ENCODE measurements around the gene ZNF346. TPM values are rescaled to one million over a fixed set of nuclear protein-coding genes. Genes with fewer than 3 reads are reported as not detected.

Gene ZNF346
- total RNA-seq, 1 donor from 2014 or later: 15.5 TPM

DNA sequence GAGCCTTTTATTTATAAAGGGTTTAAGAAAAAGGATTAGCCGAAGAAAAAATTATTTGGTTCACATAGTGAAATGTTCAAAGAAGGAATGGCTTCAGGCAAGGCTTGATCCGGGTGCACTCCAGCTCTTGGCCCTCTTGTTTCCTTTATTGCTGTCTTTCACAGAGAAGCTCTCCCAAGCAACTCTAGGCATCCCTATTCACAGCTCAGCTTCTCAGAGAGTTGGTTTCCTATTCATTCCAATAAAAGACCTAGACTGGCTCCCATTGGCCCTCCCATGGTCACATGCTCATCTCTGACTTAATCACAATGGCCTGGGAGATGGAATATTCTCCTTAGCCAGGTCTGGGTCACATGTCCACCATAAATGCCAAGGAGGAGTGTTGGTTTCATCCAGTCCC is 54.8 kb downstream of the ZNF346 start:
- TF ChIP-seq, protein P1, sequence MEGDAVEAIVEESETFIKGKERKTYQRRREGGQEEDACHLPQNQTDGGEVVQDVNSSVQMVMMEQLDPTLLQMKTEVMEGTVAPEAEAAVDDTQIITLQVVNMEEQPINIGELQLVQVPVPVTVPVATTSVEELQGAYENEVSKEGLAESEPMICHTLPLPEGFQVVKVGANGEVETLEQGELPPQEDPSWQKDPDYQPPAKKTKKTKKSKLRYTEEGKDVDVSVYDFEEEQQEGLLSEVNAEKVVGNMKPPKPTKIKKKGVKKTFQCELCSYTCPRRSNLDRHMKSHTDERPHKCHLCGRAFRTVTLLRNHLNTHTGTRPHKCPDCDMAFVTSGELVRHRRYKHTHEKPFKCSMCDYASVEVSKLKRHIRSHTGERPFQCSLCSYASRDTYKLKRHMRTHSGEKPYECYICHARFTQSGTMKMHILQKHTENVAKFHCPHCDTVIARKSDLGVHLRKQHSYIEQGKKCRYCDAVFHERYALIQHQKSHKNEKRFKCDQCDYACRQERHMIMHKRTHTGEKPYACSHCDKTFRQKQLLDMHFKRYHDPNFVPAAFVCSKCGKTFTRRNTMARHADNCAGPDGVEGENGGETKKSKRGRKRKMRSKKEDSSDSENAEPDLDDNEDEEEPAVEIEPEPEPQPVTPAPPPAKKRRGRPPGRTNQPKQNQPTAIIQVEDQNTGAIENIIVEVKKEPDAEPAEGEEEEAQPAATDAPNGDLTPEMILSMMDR (IDR thresholded peaks at IDR 0.05; ENCODE audit: insufficient read depth, low read length, poor library complexity, severe bottlenecking): no peak
- no peaks in the 10 kb centered on the region for H3K36me3 ChIP-seq (ENCODE audit: control insufficient read depth, insufficient read depth, low read length)
- no peak for DNase-seq (ENCODE audit: low read depth)
- no peaks in the 10 kb centered on the region for H3K27me3 ChIP-seq (ENCODE audit: control insufficient read depth, insufficient read depth, low read length)
- no peak overlapping the region for H3K4me3 ChIP-seq (ENCODE audit: low read depth, low read length)

DNA sequence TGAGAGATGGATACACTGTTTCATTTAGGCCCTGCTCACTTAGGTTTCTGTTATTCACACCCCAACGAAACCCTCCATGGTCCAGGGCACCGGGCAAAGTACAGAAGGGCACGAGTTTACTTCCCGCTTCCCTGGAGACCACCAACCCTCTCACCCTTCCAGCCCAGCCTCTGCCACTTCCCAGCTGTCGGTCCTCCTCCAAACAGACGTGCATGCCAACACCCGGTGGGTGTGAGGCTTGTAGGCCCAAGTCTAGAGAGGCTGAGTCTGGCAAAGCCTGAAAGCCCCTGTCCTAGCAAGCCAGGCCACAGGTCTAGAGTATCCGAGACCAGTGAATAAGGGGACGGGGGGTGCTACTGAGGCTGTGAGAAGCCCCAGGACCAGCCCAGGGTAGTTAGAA is 57.1 kb downstream of the ZNF346 start:
- TF ChIP-seq, protein P1 (IDR thresholded peaks at IDR 0.05; ENCODE audit: insufficient read depth, low read length, poor library complexity, severe bottlenecking): no peak
- Histone ChIP-seq H3K36me3 (ENCODE audit: control insufficient read depth, insufficient read depth, low read length) (no peaks in the 10 kb centered on the region), H3K27me3 (ENCODE audit: control insufficient read depth, insufficient read depth, low read length) (peaks cover 2% of the 10 kb centered on the region), H3K4me3 (ENCODE audit: low read depth, low read length) (no peak overlapping the region)
- no peak for DNase-seq (ENCODE audit: low read depth)

GRCh38 chr5:177080265-177080664 is 57.8 kb downstream of the ZNF346 start:
- no peak for DNase-seq (ENCODE audit: low read depth)
- TF ChIP-seq, protein P1 (IDR thresholded peaks at IDR 0.05; ENCODE audit: insufficient read depth, low read length, poor library complexity, severe bottlenecking): no peak
- no peaks in the 10 kb centered on the region for H3K36me3 ChIP-seq (ENCODE audit: control insufficient read depth, insufficient read depth, low read length)
- peaks cover 2% of the 10 kb centered on the region for H3K27me3 ChIP-seq (ENCODE audit: control insufficient read depth, insufficient read depth, low read length)
- H3K4me3 ChIP-seq (ENCODE audit: low read depth, low read length): no peak overlapping the region

DNA sequence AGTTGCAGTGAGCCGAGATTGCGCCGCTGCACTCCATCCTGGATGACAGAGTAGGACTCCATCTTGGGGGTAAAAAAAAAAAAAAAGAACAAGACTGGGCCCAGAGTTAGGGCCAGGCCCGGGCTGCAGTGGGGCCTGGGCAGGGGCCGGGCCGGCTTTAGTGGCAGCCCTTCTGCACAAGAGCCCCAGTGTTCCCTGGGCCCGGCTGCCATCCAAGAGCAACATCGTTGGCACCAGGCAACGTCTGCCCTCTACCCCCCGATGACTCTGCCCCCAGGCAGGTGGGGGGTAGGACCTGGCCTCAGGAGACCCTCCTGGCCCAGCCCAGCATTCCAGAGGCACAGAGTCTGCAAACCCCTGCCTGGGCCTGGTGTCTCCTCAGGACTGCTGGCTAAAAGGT is 59.4 kb downstream of the ZNF346 start:
- TF ChIP-seq, protein P1 (IDR thresholded peaks at IDR 0.05; ENCODE audit: insufficient read depth, low read length, poor library complexity, severe bottlenecking): no peak
- Histone ChIP-seq H3K4me3 (ENCODE audit: low read depth, low read length) (no peak overlapping the region), H3K27me3 (ENCODE audit: control insufficient read depth, insufficient read depth, low read length) (peaks cover 2% of the 10 kb centered on the region), H3K36me3 (ENCODE audit: control insufficient read depth, insufficient read depth, low read length) (no peaks in the 10 kb centered on the region)
- no peak for DNase-seq (ENCODE audit: low read depth)

DNA sequence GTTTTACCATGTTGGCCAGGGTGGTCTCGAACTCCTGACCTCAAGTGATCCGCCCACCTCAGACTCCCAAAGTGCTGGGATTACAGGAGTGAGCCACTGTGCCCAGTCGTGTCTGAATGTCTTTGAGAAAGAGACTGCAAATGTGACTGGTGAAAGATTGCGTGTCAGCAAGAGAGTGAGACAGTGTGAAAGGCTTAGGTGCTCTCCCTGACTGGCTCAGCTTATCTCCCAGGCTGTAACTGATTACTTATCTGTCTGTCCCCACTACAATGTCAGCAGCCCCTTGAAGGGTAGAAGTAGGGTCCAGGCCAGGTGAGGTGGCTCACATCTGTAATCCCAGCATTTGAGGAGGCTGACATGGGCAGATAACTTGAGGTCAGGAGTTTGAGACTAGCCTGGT is 60.9 kb downstream of the ZNF346 start:
- Histone ChIP-seq H3K36me3 (ENCODE audit: control insufficient read depth, insufficient read depth, low read length) (no peaks in the 10 kb centered on the region), H3K4me3 (ENCODE audit: low read depth, low read length) (no peak overlapping the region), H3K27me3 (ENCODE audit: control insufficient read depth, insufficient read depth, low read length) (peaks cover 2% of the 10 kb centered on the region)
- no peak for DNase-seq (ENCODE audit: low read depth)
- TF ChIP-seq, protein P1 (IDR thresholded peaks at IDR 0.05; ENCODE audit: insufficient read depth, low read length, poor library complexity, severe bottlenecking): no peak

GRCh38 chr5:177084175-177084574 is 61.7 kb downstream of the ZNF346 start:
- peaks cover 2% of the 10 kb centered on the region for H3K27me3 ChIP-seq (ENCODE audit: control insufficient read depth, insufficient read depth, low read length)
- no peak overlapping the region for H3K4me3 ChIP-seq (ENCODE audit: low read depth, low read length)
- DNase-seq (ENCODE audit: low read depth): no peak
- H3K36me3 ChIP-seq (ENCODE audit: control insufficient read depth, insufficient read depth, low read length): no peaks in the 10 kb centered on the region
- TF ChIP-seq, protein P1 (IDR thresholded peaks at IDR 0.05; ENCODE audit: insufficient read depth, low read length, poor library complexity, severe bottlenecking): no peak
